22Rv1 (cell line): Measurements from ENCODE around the gene SBK2.
A peak's percentile ranks its signal among the peaks of the same experiment; 100 is the strongest.

ENCODE experiments used
- H3K27ac ChIP-seq: fragments of 450-650 bp; 2 replicates; pipeline ENCODE4 v1.5.1; 2017
- CTCF ChIP-seq: fragments of 450-650 bp; IDR thresholded peaks from 2 replicates; pipeline ENCODE4 v1.5.1; 2017; ENCODE audit warnings: mild to moderate bottlenecking
- ZFX ChIP-seq: fragments of 450-650 bp; IDR thresholded peaks from 2 replicates; pipeline ENCODE4 v1.6.1; 2017; ENCODE audit warnings: antibody characterized with exemption, borderline replicate concordance

SBK2 gene

GRCh38 chr19:55479451-55480230, 57.3 kb downstream of the SBK2 start:
- TF ChIP-seq ZFX, result no peak
- H3K27ac ChIP-seq, result peak overlapping the region; percentile 29

GRCh38 chr19:55479045-55479444, 57.9 kb downstream of the SBK2 start:
- TF ChIP-seq ZFX (no peak), CTCF (no peak)
- peak overlapping the region; percentile 29 for H3K27ac ChIP-seq
